Vagina (tissue), 2 donors: Measurements from ENCODE around the gene MYADML2.

Source experiments
- CTCF ChIP-seq, 3 experiments: fragments of 450-650 bp in 2 of 3; fragments of 200-600 bp in 1 of 3; sonication (generic) in 1 of 3; IDR thresholded peaks; one replicate each; pipeline ENCODE4 v1.5.1; 2017 to 2019; ENCODE audit warnings: antibody characterized with exemption in 3 of 3, mild to moderate bottlenecking in 2 of 3, moderate library complexity in 2 of 3
- POLR2A ChIP-seq, 2 donors: fragments of 450-650 bp; IDR thresholded peaks; one replicate each; pipeline ENCODE4 v1.6.1; 2017; ENCODE audit warnings: antibody characterized with exemption in 2 of 2, mild to moderate bottlenecking in 2 of 2, moderate library complexity in 2 of 2
- POLR2AphosphoS5 ChIP-seq, 2 donors: sonication (generic); formaldehyde crosslinking; IDR thresholded peaks; one replicate each; pipeline ENCODE4 v1.9.0; 2017; ENCODE audit warnings: antibody characterized with exemption in 2 of 2, mild to moderate bottlenecking in 2 of 2, low read depth in 1 of 2; ENCODE audit not compliant: insufficient read depth in 1 of 2

- TF ChIP-seq CTCF (IDR thresholded peaks at IDR 0.05): no peak
- no peak for TF ChIP-seq POLR2AphosphoS5 (IDR thresholded peaks at IDR 0.05; ENCODE audit: insufficient read depth in 1 of 2, low read depth in 1 of 2)
- no peak for TF ChIP-seq POLR2A (IDR thresholded peaks at IDR 0.05)
These were observed 26.4 kb upstream of the MYADML2 start for GRCh38 chr17:81973432-81973831.
